ENCODE data around the gene CHMP4B.

CHMP4B gene

GRCh38 chr20:33843050-33843449, 31.9 kb downstream of the CHMP4B start:
- Histone ChIP-seq H3K9me3 (replicated peaks; ENCODE audit: low read length) (no peaks in the 10 kb centered on the region), H3K9ac (ENCODE audit: low read depth, low read length) (no peak overlapping the region), H3K36me3 (ENCODE audit: insufficient read depth, low read length) (no peaks in the 10 kb centered on the region), H3K4me1 (ENCODE audit: control insufficient read depth, insufficient read depth, low read length) (peaks cover 2% of the 10 kb centered on the region), H3K4me3 (ENCODE audit: low read length) (no peak overlapping the region), H3K27me3 (ENCODE audit: control insufficient read depth, insufficient read depth, low read length) (no peaks in the 10 kb centered on the region), H3K4me2 (ENCODE audit: low read length) (no peak overlapping the region)

GRCh38 chr20:33843854-33844253, 32.7 kb downstream of the CHMP4B start:
- Histone ChIP-seq H3K9ac (ENCODE audit: low read depth, low read length) (no peak overlapping the region), H3K36me3 (ENCODE audit: insufficient read depth, low read length) (peaks cover 6% of the 10 kb centered on the region), H3K9me3 (replicated peaks; ENCODE audit: low read length) (no peaks in the 10 kb centered on the region), H3K4me3 (ENCODE audit: low read length) (no peak overlapping the region), H3K4me2 (ENCODE audit: low read length) (no peak overlapping the region), H3K27me3 (ENCODE audit: control insufficient read depth, insufficient read depth, low read length) (no peaks in the 10 kb centered on the region), H3K4me1 (ENCODE audit: control insufficient read depth, insufficient read depth, low read length) (peaks cover 2% of the 10 kb centered on the region)

- H3K36me3 ChIP-seq (ENCODE audit: insufficient read depth, low read length), result peaks cover 8% of the 10 kb centered on the region
- no peak overlapping the region for H3K4me3 ChIP-seq (ENCODE audit: low read length)
- H3K9ac ChIP-seq (ENCODE audit: low read depth, low read length), result no peak overlapping the region
- no peaks in the 10 kb centered on the region for H3K27me3 ChIP-seq (ENCODE audit: control insufficient read depth, insufficient read depth, low read length)
- no peaks in the 10 kb centered on the region for H3K9me3 ChIP-seq (replicated peaks; ENCODE audit: low read length)
- H3K4me1 ChIP-seq (ENCODE audit: control insufficient read depth, insufficient read depth, low read length), result peaks cover 2% of the 10 kb centered on the region
- no peak overlapping the region for H3K4me2 ChIP-seq (ENCODE audit: low read length)
Observed at GRCh38 chr20:33846291-33846935, 35.3 kb downstream of the CHMP4B start.

- Histone ChIP-seq H3K4me3 (ENCODE audit: low read length) (no peak overlapping the region), H3K36me3 (ENCODE audit: insufficient read depth, low read length) (peaks cover 14% of the 10 kb centered on the region), H3K4me2 (ENCODE audit: low read length) (no peak overlapping the region), H3K9ac (ENCODE audit: low read depth, low read length) (no peak overlapping the region), H3K9me3 (replicated peaks; ENCODE audit: low read length) (no peaks in the 10 kb centered on the region), H3K27me3 (ENCODE audit: control insufficient read depth, insufficient read depth, low read length) (no peaks in the 10 kb centered on the region), H3K4me1 (ENCODE audit: control insufficient read depth, insufficient read depth, low read length) (peaks cover 2% of the 10 kb centered on the region)
Observed at GRCh38 chr20:33847006-33847405, 35.9 kb downstream of the CHMP4B start.

- peaks cover 27% of the 10 kb centered on the region for H3K36me3 ChIP-seq (ENCODE audit: insufficient read depth, low read length)
Observed at GRCh38 chr20:33848391-33848790, 37.2 kb downstream of the CHMP4B start.

GRCh38 chr20:33850159-33850558, 39.0 kb downstream of the CHMP4B start:
- H3K4me1 ChIP-seq (ENCODE audit: control insufficient read depth, insufficient read depth, low read length), result no peaks in the 10 kb centered on the region
- no peak overlapping the region for H3K4me2 ChIP-seq (ENCODE audit: low read length)
- no peaks in the 10 kb centered on the region for H3K27me3 ChIP-seq (ENCODE audit: control insufficient read depth, insufficient read depth, low read length)
- no peak overlapping the region for H3K9ac ChIP-seq (ENCODE audit: low read depth, low read length)
- peaks cover 42% of the 10 kb centered on the region for H3K36me3 ChIP-seq (ENCODE audit: insufficient read depth, low read length)
- H3K9me3 ChIP-seq (replicated peaks; ENCODE audit: low read length), result no peaks in the 10 kb centered on the region
- H3K4me3 ChIP-seq (ENCODE audit: low read length), result no peak overlapping the region

More at GRCh38 chr20:33848391-33848790, 37.2 kb downstream of the CHMP4B start:
- H3K4me2 ChIP-seq (ENCODE audit: low read length), result no peak overlapping the region
- no peaks in the 10 kb centered on the region for H3K27me3 ChIP-seq (ENCODE audit: control insufficient read depth, insufficient read depth, low read length)
- H3K4me3 ChIP-seq (ENCODE audit: low read length), result no peak overlapping the region
- H3K4me1 ChIP-seq (ENCODE audit: control insufficient read depth, insufficient read depth, low read length), result peaks cover 2% of the 10 kb centered on the region
- no peaks in the 10 kb centered on the region for H3K9me3 ChIP-seq (replicated peaks; ENCODE audit: low read length)
- H3K9ac ChIP-seq (ENCODE audit: low read depth, low read length), result no peak overlapping the region

- no peaks in the 10 kb centered on the region for H3K9me3 ChIP-seq (replicated peaks; ENCODE audit: low read length)
- no peaks in the 10 kb centered on the region for H3K27me3 ChIP-seq (ENCODE audit: control insufficient read depth, insufficient read depth, low read length)
- H3K4me1 ChIP-seq (ENCODE audit: control insufficient read depth, insufficient read depth, low read length), result no peaks in the 10 kb centered on the region
- peaks cover 55% of the 10 kb centered on the region for H3K36me3 ChIP-seq (ENCODE audit: insufficient read depth, low read length)
- H3K4me3 ChIP-seq (ENCODE audit: low read length), result no peak overlapping the region
- H3K9ac ChIP-seq (ENCODE audit: low read depth, low read length), result no peak overlapping the region
- no peak overlapping the region for H3K4me2 ChIP-seq (ENCODE audit: low read length)
Observed at GRCh38 chr20:33851842-33852466, 40.8 kb downstream of the CHMP4B start.

- Histone ChIP-seq H3K27me3 (ENCODE audit: control insufficient read depth, insufficient read depth, low read length) (no peaks in the 10 kb centered on the region), H3K9me3 (replicated peaks; ENCODE audit: low read length) (no peaks in the 10 kb centered on the region), H3K4me2 (ENCODE audit: low read length) (no peak overlapping the region), H3K9ac (ENCODE audit: low read depth, low read length) (no peak overlapping the region), H3K36me3 (ENCODE audit: insufficient read depth, low read length) (peaks cover 62% of the 10 kb centered on the region), H3K4me1 (ENCODE audit: control insufficient read depth, insufficient read depth, low read length) (no peaks in the 10 kb centered on the region), H3K4me3 (ENCODE audit: low read length) (no peak overlapping the region)
Observed at GRCh38 chr20:33852626-33853506, 41.7 kb downstream of the CHMP4B start.

- Histone ChIP-seq H3K27me3 (ENCODE audit: control insufficient read depth, insufficient read depth, low read length) (no peaks in the 10 kb centered on the region), H3K9me3 (replicated peaks; ENCODE audit: low read length) (no peaks in the 10 kb centered on the region), H3K9ac (ENCODE audit: low read depth, low read length) (no peak overlapping the region), H3K36me3 (ENCODE audit: insufficient read depth, low read length) (peaks cover 61% of the 10 kb centered on the region), H3K4me1 (ENCODE audit: control insufficient read depth, insufficient read depth, low read length) (no peaks in the 10 kb centered on the region), H3K4me3 (ENCODE audit: low read length) (no peak overlapping the region), H3K4me2 (ENCODE audit: low read length) (no peak overlapping the region)
Observed at GRCh38 chr20:33853507-33853813, 42.3 kb downstream of the CHMP4B start.

GRCh38 chr20:33857722-33858563, 46.8 kb downstream of the CHMP4B start:
- Histone ChIP-seq H3K9me3 (replicated peaks; ENCODE audit: low read length) (no peaks in the 10 kb centered on the region), H3K27me3 (ENCODE audit: control insufficient read depth, insufficient read depth, low read length) (no peaks in the 10 kb centered on the region), H3K4me1 (ENCODE audit: control insufficient read depth, insufficient read depth, low read length) (peaks cover 5% of the 10 kb centered on the region), H3K4me3 (ENCODE audit: low read length) (no peak overlapping the region), H3K9ac (ENCODE audit: low read depth, low read length) (no peak overlapping the region), H3K4me2 (ENCODE audit: low read length) (no peak overlapping the region), H3K36me3 (ENCODE audit: insufficient read depth, low read length) (peaks cover 41% of the 10 kb centered on the region)

- H3K4me3 ChIP-seq (ENCODE audit: low read length), result no peak overlapping the region
- H3K9ac ChIP-seq (ENCODE audit: low read depth, low read length), result no peak overlapping the region
- H3K9me3 ChIP-seq (replicated peaks; ENCODE audit: low read length), result no peaks in the 10 kb centered on the region
- peaks cover 6% of the 10 kb centered on the region for H3K4me1 ChIP-seq (ENCODE audit: control insufficient read depth, insufficient read depth, low read length)
- peaks cover 35% of the 10 kb centered on the region for H3K36me3 ChIP-seq (ENCODE audit: insufficient read depth, low read length)
- H3K4me2 ChIP-seq (ENCODE audit: low read length), result no peak overlapping the region
- no peaks in the 10 kb centered on the region for H3K27me3 ChIP-seq (ENCODE audit: control insufficient read depth, insufficient read depth, low read length)
Observed at GRCh38 chr20:33858666-33859065, 47.5 kb downstream of the CHMP4B start.
